Endothelial cell (in vitro differentiated cells): Measurements from ENCODE around the gene IFRD2. TPM values are rescaled to one million over a fixed set of nuclear protein-coding genes. Genes with fewer than 3 reads are reported as not detected.
A peak's percentile ranks its signal among the peaks of the same experiment; 100 is the strongest.

Experiments
- DNase-seq: peaks from one replicate; pipeline ENCODE4 v3.0.0; 2021; ENCODE audit warnings: low spot score
- H3K27ac Mint-ChIP-seq: one replicate; pipeline ENCODE4 v1.8.0; 2021; ENCODE audit warnings: mixed read lengths, inconsistent platforms; ENCODE audit not compliant: unreplicated experiment
- H3K27me3 Mint-ChIP-seq: one replicate; pipeline ENCODE4 v1.8.0; 2021; ENCODE audit warnings: mild to moderate bottlenecking, moderate library complexity, mixed read lengths, inconsistent platforms; ENCODE audit not compliant: unreplicated experiment
- H3K36me3 Mint-ChIP-seq: one replicate; pipeline ENCODE4 v1.8.0; 2021; ENCODE audit warnings: mild to moderate bottlenecking, low read depth, mixed read lengths, inconsistent platforms; ENCODE audit not compliant: unreplicated experiment
- H3K4me1 Mint-ChIP-seq: one replicate; pipeline ENCODE4 v1.8.0; 2021; ENCODE audit warnings: mild to moderate bottlenecking, mixed read lengths, inconsistent platforms; ENCODE audit not compliant: unreplicated experiment
- H3K4me3 Mint-ChIP-seq: one replicate; pipeline ENCODE4 v1.8.0; 2021; ENCODE audit warnings: mild to moderate bottlenecking, mixed read lengths, inconsistent platforms; ENCODE audit not compliant: unreplicated experiment
- H3K9me3 Mint-ChIP-seq: one replicate; pipeline ENCODE4 v1.8.0; 2021; ENCODE audit warnings: mixed read lengths, inconsistent platforms; ENCODE audit not compliant: unreplicated experiment
- CTCF ChIP-seq: fragments of 200-600 bp; sonication (generic); IDR thresholded peaks from one replicate; pipeline ENCODE4 v1.5.0; 2021; ENCODE audit warnings: antibody characterized with exemption; ENCODE audit not compliant: unreplicated experiment
- total RNA-seq: library from RNA; stranded (reverse); fragmentation: NEBNext Ultra II Directional; extraction: Animal tissue kit (Norgen Biotek cat#: 25700); gene quantifications from one replicate; pipeline ENCODE4 v1.2.1, GENCODE V29; 2021; ENCODE audit not compliant: unreplicated experiment

IFRD2 gene
- total RNA-seq, 1 donor from 2014 or later = 43.2 TPM

DNA sequence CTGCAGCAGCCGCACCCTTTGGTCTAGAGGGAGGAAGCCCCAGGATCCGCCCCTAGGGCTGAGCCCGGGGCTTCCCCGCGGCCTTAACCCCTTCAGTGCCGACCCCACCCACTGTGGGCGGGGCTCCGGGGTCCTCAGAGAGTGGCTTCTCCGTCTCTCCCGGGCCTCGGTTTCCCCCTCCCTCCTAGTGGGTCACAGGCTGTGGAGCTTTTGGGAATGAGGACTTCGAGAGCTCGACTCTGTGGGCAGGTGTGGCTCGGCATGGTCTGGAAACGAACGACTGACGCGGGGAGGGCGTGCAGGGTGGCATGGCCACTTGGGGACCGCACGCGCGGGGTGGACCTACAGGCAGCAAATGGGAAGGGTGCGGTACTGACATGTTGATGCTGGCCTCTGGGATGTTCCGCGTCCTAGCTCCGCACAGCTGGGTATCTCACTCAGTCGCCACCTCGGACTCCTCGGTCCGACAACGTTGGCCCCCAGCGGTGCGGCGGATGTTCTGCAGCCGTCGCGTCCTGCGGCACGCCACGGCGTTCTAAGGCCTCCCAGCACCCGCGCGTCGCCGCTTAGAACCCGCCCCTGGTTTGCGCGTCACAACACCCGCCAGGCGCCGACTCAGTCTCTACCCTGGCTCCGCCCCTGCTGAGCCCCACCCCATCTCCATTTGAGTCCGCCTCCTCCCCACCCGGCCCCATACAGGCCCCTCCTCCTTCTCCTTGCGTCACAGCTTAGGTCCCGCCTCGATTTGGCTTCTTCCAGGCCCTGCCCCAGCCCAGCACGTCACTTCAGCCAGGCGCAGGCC is 6.8 kb upstream of the IFRD2 start, which contains the start of the genes HYAL3 and NAA80:
HYAL3 (minus strand) TSS at position 570 of the 802 bp plus-strand sequence. CDS start 3,803 bp downstream, outside the sequence.
NAA80 (minus strand) TSS at position 570 of the 802 bp plus-strand sequence. CDS start 1,942 bp downstream, outside the sequence.
- no peaks in the 10 kb centered on the region for H3K9me3 Mint-ChIP-seq
- no peak for TF ChIP-seq CTCF
- peak; percentile 97 for DNase-seq
- peak within 1 kb of the TSS; percentile 72 for H3K27ac Mint-ChIP-seq
- no peaks in the 10 kb centered on the region for H3K36me3 Mint-ChIP-seq
- peak within 1 kb of the TSS; percentile 96 for H3K4me3 Mint-ChIP-seq
- peaks cover 4% of the 10 kb centered on the region for H3K27me3 Mint-ChIP-seq
- peaks cover 12% of the 10 kb centered on the region for H3K4me1 Mint-ChIP-seq

DNA sequence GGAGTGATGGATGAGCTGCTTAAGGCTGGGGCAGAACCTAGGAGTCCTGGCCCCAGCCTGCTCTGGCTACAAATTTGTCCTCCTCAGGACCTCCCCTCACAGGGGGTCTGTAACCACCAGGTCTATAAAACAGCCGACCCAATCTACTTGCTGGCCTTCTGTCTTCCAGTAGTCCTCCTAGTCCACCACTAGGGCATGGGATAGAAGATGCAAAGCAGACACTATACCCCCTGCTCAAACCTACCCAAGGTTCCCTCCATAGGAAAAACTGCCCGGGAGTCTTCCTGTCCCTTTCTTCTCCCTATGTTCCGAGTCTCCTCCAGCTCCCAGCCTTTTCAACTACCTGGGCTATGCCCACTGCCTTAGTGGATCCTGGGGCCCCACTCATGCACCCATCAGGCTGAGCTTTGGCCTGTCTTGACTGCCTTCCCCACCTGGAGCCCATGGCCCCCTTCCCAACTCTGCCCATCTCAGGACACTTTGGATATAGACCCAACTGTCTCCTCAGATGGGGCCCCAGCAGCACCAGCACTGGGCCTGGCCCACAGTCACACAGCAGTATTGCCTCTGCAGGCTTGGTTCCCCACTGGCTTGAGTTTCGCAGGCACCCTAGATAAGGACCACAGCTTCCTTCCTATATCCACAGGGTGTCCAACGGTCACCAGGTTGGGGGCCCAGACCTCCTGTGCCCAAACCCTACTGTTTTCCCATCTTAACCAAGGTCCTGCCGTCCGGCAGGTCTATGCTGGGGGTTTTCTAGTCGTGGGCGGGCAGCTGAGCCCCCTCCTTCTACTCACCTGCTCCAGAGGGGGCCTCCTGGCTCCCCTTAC is 5.9 kb upstream of the IFRD2 start:
- no peak for DNase-seq
- no peaks in the 10 kb centered on the region for H3K36me3 Mint-ChIP-seq
- peaks cover 4% of the 10 kb centered on the region for H3K27me3 Mint-ChIP-seq
- peak; percentile 25 for TF ChIP-seq CTCF
- H3K4me3 Mint-ChIP-seq = peak overlapping the region; percentile 96
- H3K27ac Mint-ChIP-seq = peak overlapping the region; percentile 57
- no peaks in the 10 kb centered on the region for H3K9me3 Mint-ChIP-seq
- peaks cover 12% of the 10 kb centered on the region for H3K4me1 Mint-ChIP-seq

- Mint-ChIP-seq H3K9me3 (no peaks in the 10 kb centered on the region), H3K27ac (no peak overlapping the region), H3K4me1 (peaks cover 19% of the 10 kb centered on the region), H3K36me3 (no peaks in the 10 kb centered on the region), H3K4me3 (no peak overlapping the region), H3K27me3 (peaks cover 4% of the 10 kb centered on the region)
- DNase-seq = no peak
- no peak for TF ChIP-seq CTCF
Observed at GRCh38 chr3:50297384-50297775, 5.2 kb upstream of the IFRD2 start.

DNA sequence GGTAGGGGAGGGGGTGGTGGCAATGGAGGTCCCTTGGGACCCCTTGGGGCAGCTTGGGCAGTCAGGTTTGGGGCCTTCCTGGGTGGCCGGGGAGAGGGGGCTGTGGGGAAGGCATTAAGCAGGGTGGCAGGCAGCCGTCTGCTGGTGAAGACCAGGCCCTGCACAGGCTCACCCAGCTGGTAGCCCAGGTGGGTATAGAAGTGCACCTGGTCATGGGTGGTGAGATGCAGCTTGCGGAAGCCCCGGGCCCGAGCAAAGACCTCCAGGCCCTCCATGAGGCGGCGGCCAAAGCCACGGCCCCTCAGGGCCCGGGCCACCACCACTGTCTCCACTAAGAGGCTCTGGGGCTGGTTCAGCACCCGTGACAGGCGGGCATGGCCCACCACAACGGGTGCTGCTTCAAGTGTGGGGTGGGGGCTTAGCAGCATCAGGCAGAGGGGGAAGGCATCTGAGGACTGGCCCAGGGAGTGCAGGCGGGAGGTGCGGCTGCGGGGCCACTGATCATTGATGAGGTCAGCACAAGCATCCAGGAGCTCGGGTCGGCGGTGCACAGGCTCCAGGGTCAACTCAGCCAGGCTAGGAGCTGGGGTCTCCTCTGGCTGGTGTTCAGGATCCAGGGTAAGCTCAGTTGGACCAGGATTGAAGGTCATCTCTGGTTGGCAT is 4.6 kb upstream of the IFRD2 start:
- Mint-ChIP-seq H3K4me1 (peaks cover 19% of the 10 kb centered on the region), H3K36me3 (no peaks in the 10 kb centered on the region), H3K9me3 (no peaks in the 10 kb centered on the region), H3K27me3 (peaks cover 2% of the 10 kb centered on the region), H3K27ac (no peak overlapping the region), H3K4me3 (peak overlapping the region; percentile 51)
- TF ChIP-seq CTCF = no peak
- no peak for DNase-seq
